Measurements from ENCODE around the gene ACSF3. TPM values are rescaled to one million over a fixed set of nuclear protein-coding genes. Genes with fewer than 3 reads are reported as not detected.

Gene ACSF3
- total and polyA plus RNA-seq, 2 of the 4 experiments (the other 2 are of a cell fraction), result 9.5 to 14.2 TPM

- CTCF ChIA-PET, result no interaction called here
- WGBS, 2 experiments (ENCODE audit: extremely low coverage in 2 of 2, insufficient read length in 1 of 2), result 83% methylated on average over 6 of the region's 16 CpGs; no CpG with 5 or more reads in 1 of the 2 experiments
Observed at GRCh38 chr16:89103781-89104180, 10.1 kb downstream of the ACSF3 start.

More at GRCh38 chr16:89103781-89104180, 10.1 kb downstream of the ACSF3 start:
- H2BK5ac ChIP-seq (ENCODE audit: low read depth, low read length, poor library complexity, severe bottlenecking), result no peak overlapping the region
- no peak overlapping the region for H2BK15ac ChIP-seq (ENCODE audit: low read depth, low read length)
- DNase-seq (no peak), ATAC-seq (ENCODE audit: low read depth) (no peak)
- H3K27ac ChIP-seq (ENCODE audit: insufficient read depth, low read length), result no peak overlapping the region
- no peak for TF ChIP-seq CEBPB (IDR thresholded peaks at IDR 0.05; ENCODE audit: low read depth, low read length)
- TF ChIP-seq CTCF (conservative IDR thresholded peaks at IDR 0.05; ENCODE audit: low read depth, low read length), result no peak
- no peak for TF ChIP-seq CHD1 (IDR thresholded peaks at IDR 0.05; ENCODE audit: low read depth, low read length)
- TF ChIP-seq USF2 (IDR thresholded peaks at IDR 0.05; ENCODE audit: low read depth, low read length), result no peak
- TF ChIP-seq MAZ (IDR thresholded peaks at IDR 0.05; ENCODE audit: borderline replicate concordance, low read depth, low read length), result no peak
- no peak for TF ChIP-seq BHLHE40 (IDR thresholded peaks at IDR 0.05; ENCODE audit: low read depth, low read length)
- TF ChIP-seq FOS (IDR thresholded peaks at IDR 0.05; ENCODE audit: low read depth, low read length), result no peak
- no peak for TF ChIP-seq RFX5 (IDR thresholded peaks at IDR 0.05; ENCODE audit: low read depth, low read length)
- no peak for TF ChIP-seq RCOR1 (IDR thresholded peaks at IDR 0.05; ENCODE audit: insufficient replicate concordance, low read length)
- no peak for TF ChIP-seq ELK1 (IDR thresholded peaks at IDR 0.05; ENCODE audit: borderline replicate concordance, low read depth, low read length)
- no peak for TF ChIP-seq POLR2A (IDR thresholded peaks at IDR 0.05; ENCODE audit: low read depth, low read length)
- H2AK5ac ChIP-seq (ENCODE audit: low read depth, low read length), result no peak overlapping the region
- H3K4me3 ChIP-seq (ENCODE audit: insufficient read depth, low read depth, low read length), result no peak overlapping the region
- no peak overlapping the region for H3K9ac ChIP-seq (ENCODE audit: low read depth, low read length)
- H3K36me3 ChIP-seq (ENCODE audit: control insufficient read depth, insufficient read depth, low read length), result peaks cover 60% of the 10 kb centered on the region
- no peak overlapping the region for H3K4ac ChIP-seq (ENCODE audit: low read depth, low read length)
- no peak overlapping the region for H2AFZ ChIP-seq (replicated peaks; ENCODE audit: low read length, poor library complexity)
- H4K8ac ChIP-seq (ENCODE audit: low read depth in 2 of 2, low read length in 2 of 2), result no peak overlapping the region
- dilution Hi-C loops (cut with HindIII; ENCODE audit: low sequenced_read_pairs, unreplicated experiment), result no loop called here
- no peaks in the 10 kb centered on the region for H3K9me3 ChIP-seq (ENCODE audit: control insufficient read depth, insufficient read depth, low read length)
- peaks cover 10% of the 10 kb centered on the region for H4K20me1 ChIP-seq (ENCODE audit: insufficient read depth, low read length)
- H4K5ac ChIP-seq (ENCODE audit: low read depth, low read length), result no peak overlapping the region
- peaks cover 3% of the 10 kb centered on the region in 2 experiments for H3K79me1 ChIP-seq (ENCODE audit: low read depth in 1 of 2, low read length in 2 of 2)
- no peaks in the 10 kb centered on the region for H3K4me1 ChIP-seq (ENCODE audit: control insufficient read depth, insufficient read depth, low read length)
- H3K4me2 ChIP-seq (ENCODE audit: low read depth, low read length), result no peak overlapping the region
- no peak overlapping the region for H3K18ac ChIP-seq (ENCODE audit: low read depth, low read length)
- H3K56ac ChIP-seq (ENCODE audit: extremely low read depth, insufficient read depth, low read length), result no peak overlapping the region
- in situ Hi-C loops (cut with MboI; ENCODE audit: low sequenced_read_pairs), result no loop called here
- intact Hi-C loops (cut with micrococcal nuclease), result no loop called here
- POLR2A ChIA-PET (ENCODE audit: unreplicated experiment), result no interaction called here
- BruUV-seq (replicated peaks), result no TSS peak
- no peak overlapping the region for H2BK120ac ChIP-seq (ENCODE audit: low read depth, low read length)
- no peak overlapping the region for H3K23ac ChIP-seq (ENCODE audit: low read depth, low read length)
- H3K14ac ChIP-seq (replicated peaks; ENCODE audit: low read depth, low read length), result no peak overlapping the region
- H3K9me1 ChIP-seq (ENCODE audit: insufficient read depth, low read length), result no peaks in the 10 kb centered on the region
- H2BK20ac ChIP-seq (ENCODE audit: low read depth, low read length), result no peak overlapping the region
- no peaks in the 10 kb centered on the region for H3K27me3 ChIP-seq (ENCODE audit: control insufficient read depth, insufficient read depth, low read length)
- no peak overlapping the region for H2AK9ac ChIP-seq (replicated peaks; ENCODE audit: low read depth, low read length, poor library complexity)
- H4K91ac ChIP-seq (ENCODE audit: insufficient read depth, low read depth, low read length), result no peak overlapping the region
